Astrocyte (in vitro differentiated cells and primary cell): ENCODE measurements around the gene PNPT1.

Experiments
- EZH2 ChIP-seq: IDR thresholded peaks from 2 replicates; pipeline ENCODE4 v1.6.1; 2012; ENCODE audit warnings: mild to moderate bottlenecking, low read length, inconsistent platforms; ENCODE audit not compliant: insufficient read depth
- TF ChIP-seq, protein P1 (sequence below): IDR thresholded peaks from 2 replicates; pipeline ENCODE4 v1.5.1; 2011; ENCODE audit warnings: low read depth, mild to moderate bottlenecking, inconsistent platforms, low read length, moderate library complexity; ENCODE audit not compliant: insufficient read depth

DNA sequence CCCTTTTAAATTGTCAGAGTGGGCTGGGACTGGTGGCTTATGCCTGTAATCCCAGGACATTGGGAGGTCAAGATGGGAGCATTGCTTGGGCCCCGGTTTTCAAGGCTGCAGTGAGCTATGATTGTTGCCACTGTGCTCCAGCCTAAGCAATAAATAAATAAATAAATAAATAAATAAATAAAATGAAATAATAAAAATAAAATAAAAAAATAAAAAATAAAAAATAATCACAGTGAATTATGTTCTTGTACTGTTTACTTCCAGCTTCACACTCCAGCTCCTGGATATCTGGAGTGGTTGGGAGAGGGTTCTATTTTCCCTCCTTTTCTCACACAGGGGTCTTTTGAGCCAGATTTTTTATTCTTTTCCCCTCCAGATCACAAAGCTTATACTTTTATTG lies 26.2 kb upstream of the PNPT1 start:
- TF ChIP-seq, protein P1, sequence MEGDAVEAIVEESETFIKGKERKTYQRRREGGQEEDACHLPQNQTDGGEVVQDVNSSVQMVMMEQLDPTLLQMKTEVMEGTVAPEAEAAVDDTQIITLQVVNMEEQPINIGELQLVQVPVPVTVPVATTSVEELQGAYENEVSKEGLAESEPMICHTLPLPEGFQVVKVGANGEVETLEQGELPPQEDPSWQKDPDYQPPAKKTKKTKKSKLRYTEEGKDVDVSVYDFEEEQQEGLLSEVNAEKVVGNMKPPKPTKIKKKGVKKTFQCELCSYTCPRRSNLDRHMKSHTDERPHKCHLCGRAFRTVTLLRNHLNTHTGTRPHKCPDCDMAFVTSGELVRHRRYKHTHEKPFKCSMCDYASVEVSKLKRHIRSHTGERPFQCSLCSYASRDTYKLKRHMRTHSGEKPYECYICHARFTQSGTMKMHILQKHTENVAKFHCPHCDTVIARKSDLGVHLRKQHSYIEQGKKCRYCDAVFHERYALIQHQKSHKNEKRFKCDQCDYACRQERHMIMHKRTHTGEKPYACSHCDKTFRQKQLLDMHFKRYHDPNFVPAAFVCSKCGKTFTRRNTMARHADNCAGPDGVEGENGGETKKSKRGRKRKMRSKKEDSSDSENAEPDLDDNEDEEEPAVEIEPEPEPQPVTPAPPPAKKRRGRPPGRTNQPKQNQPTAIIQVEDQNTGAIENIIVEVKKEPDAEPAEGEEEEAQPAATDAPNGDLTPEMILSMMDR: no peak
- no peak for TF ChIP-seq EZH2
